Cerebellar cortex (tissue), 1 donor: ENCODE data around the gene RAP1GAP.

ENCODE experiments used
- DNase-seq: peaks from one replicate; pipeline ENCODE4 v3.0.0-alpha.2; 2015; ENCODE audit warnings: low spot score

Gene RAP1GAP

GRCh38 chr1:21662426-21663247, 6.5 kb downstream of the RAP1GAP start:
- no peak for DNase-seq

- DNase-seq: no peak
These were observed 7.3 kb downstream of the RAP1GAP start for GRCh38 chr1:21661886-21662285.

- DNase-seq: peak; percentile 46
These were observed 9.2 kb downstream of the RAP1GAP start for GRCh38 chr1:21659924-21660326.

- DNase-seq: peak; percentile 61
These were observed 9.8 kb downstream of the RAP1GAP start for GRCh38 chr1:21659099-21659923.

- no peak for DNase-seq
These were observed 11.5 kb downstream of the RAP1GAP start for GRCh38 chr1:21657456-21658190.

GRCh38 chr1:21655748-21656147, 13.4 kb downstream of the RAP1GAP start:
- no peak for DNase-seq

GRCh38 chr1:21655259-21655658, 13.9 kb downstream of the RAP1GAP start:
- no peak for DNase-seq

GRCh38 chr1:21654209-21654608, 14.9 kb downstream of the RAP1GAP start:
- DNase-seq: no peak

- no peak for DNase-seq
These were observed 15.4 kb downstream of the RAP1GAP start for GRCh38 chr1:21653744-21654100.

- no peak for DNase-seq
These were observed 16.0 kb downstream of the RAP1GAP start for GRCh38 chr1:21652937-21653743.

GRCh38 chr1:21652101-21652936, 16.8 kb downstream of the RAP1GAP start:
- DNase-seq: no peak

GRCh38 chr1:21651214-21652042, 17.7 kb downstream of the RAP1GAP start:
- DNase-seq: no peak

- DNase-seq: no peak
These were observed 18.8 kb downstream of the RAP1GAP start for GRCh38 chr1:21650400-21650799.

GRCh38 chr1:21649315-21649714, 19.8 kb downstream of the RAP1GAP start:
- DNase-seq: no peak

- no peak for DNase-seq
These were observed 20.4 kb downstream of the RAP1GAP start for GRCh38 chr1:21648791-21649190.

GRCh38 chr1:21648352-21648730, 20.8 kb downstream of the RAP1GAP start:
- no peak for DNase-seq

- DNase-seq: peak; percentile 47
These were observed 21.5 kb downstream of the RAP1GAP start for GRCh38 chr1:21647431-21648351.

- no peak for DNase-seq
These were observed 23.6 kb downstream of the RAP1GAP start for GRCh38 chr1:21645550-21645949.

GRCh38 chr1:21644906-21645305, 24.3 kb downstream of the RAP1GAP start:
- DNase-seq: no peak
